Measurements from ENCODE around the gene ARHGAP26. TPM values are rescaled to one million over a fixed set of nuclear protein-coding genes. Genes with fewer than 3 reads are reported as not detected.

Gene ARHGAP26
- total RNA-seq, 1 experiment from 2014 or later: 79.8 TPM

DNA sequence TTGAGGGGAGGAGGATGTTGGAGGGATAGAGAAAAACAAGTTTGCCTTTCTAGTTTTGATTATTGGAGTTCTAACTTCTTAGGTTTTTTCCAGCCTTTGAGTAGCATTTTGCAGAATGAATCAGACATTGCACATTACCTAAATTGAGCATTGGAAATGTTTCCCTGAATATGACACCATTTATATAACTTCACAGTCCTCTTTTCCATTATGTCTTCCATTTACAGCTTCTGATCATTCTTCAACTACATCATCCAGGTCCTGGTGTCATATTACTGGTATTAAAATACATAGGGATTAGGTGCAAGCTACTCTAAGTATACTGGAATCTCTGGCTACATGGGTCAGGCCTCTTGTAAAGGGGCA, 286.1 kb downstream of the ARHGAP26 start:
- Histone ChIP-seq H3K36me3 (ENCODE audit: control insufficient read depth, insufficient read depth, low read length) (no peaks in the 10 kb centered on the region; the same call in none of the 2 replicates), H3K4me3 (ENCODE audit: low read depth, low read length) (no peak overlapping the region), H3K4me1 (0 out of 2 replicates have a peak, but pooled peaks cover 5% of the 10 kb centered on the region), H3K9me3 (no peaks in the 10 kb centered on the region), H3K27me3 (replicated peaks; ENCODE audit: control insufficient read depth, insufficient read depth, low read length) (no peaks in the 10 kb centered on the region)
- CTCF ChIA-PET: no interaction called here
- Mint-ChIP-seq H3K4me1 (ENCODE audit: low read depth, unreplicated experiment) (peaks cover 6% of the 10 kb centered on the region), H3K36me3 (ENCODE audit: insufficient read depth, unreplicated experiment) (peaks cover 66% of the 10 kb centered on the region), H3K27ac (ENCODE audit: unreplicated experiment) (no peak overlapping the region), H3K4me3 (ENCODE audit: unreplicated experiment) (no peak overlapping the region), H3K27me3 (ENCODE audit: insufficient read depth, unreplicated experiment) (no peaks in the 10 kb centered on the region), H3K9me3 (ENCODE audit: unreplicated experiment) (no peaks in the 10 kb centered on the region)
- intact Hi-C loops (cut with micrococcal nuclease; ENCODE audit: unreplicated experiment): no loop called here
- TF ChIP-seq, protein P1, sequence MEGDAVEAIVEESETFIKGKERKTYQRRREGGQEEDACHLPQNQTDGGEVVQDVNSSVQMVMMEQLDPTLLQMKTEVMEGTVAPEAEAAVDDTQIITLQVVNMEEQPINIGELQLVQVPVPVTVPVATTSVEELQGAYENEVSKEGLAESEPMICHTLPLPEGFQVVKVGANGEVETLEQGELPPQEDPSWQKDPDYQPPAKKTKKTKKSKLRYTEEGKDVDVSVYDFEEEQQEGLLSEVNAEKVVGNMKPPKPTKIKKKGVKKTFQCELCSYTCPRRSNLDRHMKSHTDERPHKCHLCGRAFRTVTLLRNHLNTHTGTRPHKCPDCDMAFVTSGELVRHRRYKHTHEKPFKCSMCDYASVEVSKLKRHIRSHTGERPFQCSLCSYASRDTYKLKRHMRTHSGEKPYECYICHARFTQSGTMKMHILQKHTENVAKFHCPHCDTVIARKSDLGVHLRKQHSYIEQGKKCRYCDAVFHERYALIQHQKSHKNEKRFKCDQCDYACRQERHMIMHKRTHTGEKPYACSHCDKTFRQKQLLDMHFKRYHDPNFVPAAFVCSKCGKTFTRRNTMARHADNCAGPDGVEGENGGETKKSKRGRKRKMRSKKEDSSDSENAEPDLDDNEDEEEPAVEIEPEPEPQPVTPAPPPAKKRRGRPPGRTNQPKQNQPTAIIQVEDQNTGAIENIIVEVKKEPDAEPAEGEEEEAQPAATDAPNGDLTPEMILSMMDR (IDR thresholded peaks at IDR 0.05; ENCODE audit: insufficient read depth in 1 of 2, low read depth in 1 of 2, low read length in 1 of 2, severe bottlenecking in 1 of 2, unreplicated experiment in 1 of 2): no peak
- BruUV-seq (replicated peaks): no TSS peak
- POLR2A ChIA-PET: no interaction called here
- DNase-seq: no peak

DNA sequence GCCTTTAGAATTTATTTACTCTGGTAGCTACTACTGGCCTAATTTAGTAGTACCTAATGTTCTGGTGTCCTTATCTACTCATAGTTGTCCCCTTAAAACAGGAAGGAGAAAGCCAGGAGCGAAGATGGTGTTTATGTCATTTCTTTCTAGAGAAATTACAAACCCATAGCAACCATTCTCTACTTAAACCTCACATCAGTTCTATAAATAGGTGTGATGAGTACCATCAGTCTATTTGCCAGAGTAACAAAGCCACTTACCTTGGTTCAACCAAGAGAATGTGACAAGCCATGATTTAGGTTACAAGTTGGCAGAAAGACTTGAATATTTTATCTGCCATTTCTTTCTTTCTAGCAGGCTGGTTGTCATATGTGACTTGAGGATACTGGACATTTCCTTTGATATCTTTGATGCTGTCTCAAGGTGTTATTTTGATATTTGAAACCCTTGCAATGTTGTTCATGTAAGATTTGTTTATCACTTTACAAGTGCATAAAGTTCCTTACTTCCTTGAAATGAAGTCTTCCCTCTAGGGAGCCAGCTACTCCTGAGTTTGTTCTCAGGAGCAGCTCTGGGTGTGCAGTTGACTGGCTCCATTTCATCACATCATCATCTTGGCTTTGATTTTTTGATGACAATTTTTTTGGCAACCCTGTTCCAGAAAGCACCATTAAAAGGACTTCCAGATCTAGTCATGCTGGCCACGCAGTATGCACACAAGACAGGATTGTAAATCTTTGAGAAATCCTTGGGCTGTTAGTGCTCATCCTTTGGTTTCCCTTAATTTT, 286.8 kb downstream of the ARHGAP26 start:
- no peaks in the 10 kb centered on the region for H3K27me3 Mint-ChIP-seq (ENCODE audit: insufficient read depth, unreplicated experiment)
- Histone ChIP-seq H3K9me3 (no peaks in the 10 kb centered on the region), H3K4me3 (ENCODE audit: low read depth, low read length) (no peak overlapping the region), H3K27me3 (replicated peaks; ENCODE audit: control insufficient read depth, insufficient read depth, low read length) (no peaks in the 10 kb centered on the region), H3K4me1 (no peaks in the 10 kb centered on the region), H3K36me3 (ENCODE audit: control insufficient read depth, insufficient read depth, low read length) (no peaks in the 10 kb centered on the region; the same call in none of the 2 replicates)
- no peak overlapping the region for H3K4me3 Mint-ChIP-seq (ENCODE audit: unreplicated experiment)
- no TSS peak for BruUV-seq (replicated peaks)
- TF ChIP-seq, protein P1 (IDR thresholded peaks at IDR 0.05; ENCODE audit: insufficient read depth in 1 of 2, low read depth in 1 of 2, low read length in 1 of 2, severe bottlenecking in 1 of 2, unreplicated experiment in 1 of 2): no peak
- DNase-seq: no peak
- peaks cover 66% of the 10 kb centered on the region for H3K36me3 Mint-ChIP-seq (ENCODE audit: insufficient read depth, unreplicated experiment)
- no peaks in the 10 kb centered on the region for H3K9me3 Mint-ChIP-seq (ENCODE audit: unreplicated experiment)
- intact Hi-C loops (cut with micrococcal nuclease; ENCODE audit: unreplicated experiment): no loop called here
- POLR2A ChIA-PET: no interaction called here
- H3K4me1 Mint-ChIP-seq (ENCODE audit: low read depth, unreplicated experiment): no peaks in the 10 kb centered on the region
- H3K27ac Mint-ChIP-seq (ENCODE audit: unreplicated experiment): no peak overlapping the region
- CTCF ChIA-PET: no interaction called here

DNA sequence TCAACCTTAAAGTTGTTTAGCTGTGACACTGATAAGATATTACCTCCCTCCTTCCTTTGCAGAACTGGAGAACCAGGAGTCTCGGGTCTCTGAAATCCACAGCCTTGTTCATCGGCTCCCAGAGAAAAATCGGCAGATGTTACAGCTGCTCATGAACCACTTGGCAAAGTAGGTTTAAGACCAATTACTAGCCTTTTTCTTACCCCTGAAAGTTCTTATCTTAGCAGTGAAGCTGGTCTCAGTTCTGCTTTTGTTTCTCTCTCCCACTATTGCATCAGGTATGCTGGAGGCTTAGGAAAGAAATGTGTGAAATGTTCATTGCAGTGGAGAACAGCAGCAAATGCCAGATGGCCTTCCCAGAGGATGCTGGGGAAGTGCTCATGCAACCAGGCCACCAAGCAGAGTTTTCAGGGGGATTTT, 287.4 kb downstream of the ARHGAP26 start:
- H3K9me3 Mint-ChIP-seq (ENCODE audit: unreplicated experiment): no peaks in the 10 kb centered on the region
- no peak overlapping the region for H3K4me3 ChIP-seq (ENCODE audit: low read depth, low read length)
- H3K4me1 Mint-ChIP-seq (ENCODE audit: low read depth, unreplicated experiment): no peaks in the 10 kb centered on the region
- H3K36me3 ChIP-seq (ENCODE audit: control insufficient read depth, insufficient read depth, low read length): no peaks in the 10 kb centered on the region; the same call in none of the 2 replicates
- H3K27me3 ChIP-seq (replicated peaks; ENCODE audit: control insufficient read depth, insufficient read depth, low read length): no peaks in the 10 kb centered on the region
- H3K4me1 ChIP-seq: no peaks in the 10 kb centered on the region
- no peaks in the 10 kb centered on the region for H3K27me3 Mint-ChIP-seq (ENCODE audit: insufficient read depth, unreplicated experiment)
- BruUV-seq (replicated peaks): no TSS peak
- ChIA-PET POLR2A (no interaction called here), CTCF (no interaction called here)
- no peak overlapping the region for H3K27ac Mint-ChIP-seq (ENCODE audit: unreplicated experiment)
- H3K36me3 Mint-ChIP-seq (ENCODE audit: insufficient read depth, unreplicated experiment): peaks cover 69% of the 10 kb centered on the region
- TF ChIP-seq, protein P1 (IDR thresholded peaks at IDR 0.05; ENCODE audit: insufficient read depth in 1 of 2, low read depth in 1 of 2, low read length in 1 of 2, severe bottlenecking in 1 of 2, unreplicated experiment in 1 of 2): no peak
- H3K9me3 ChIP-seq: no peaks in the 10 kb centered on the region
- intact Hi-C loops (cut with micrococcal nuclease; ENCODE audit: unreplicated experiment): no loop called here
- H3K4me3 Mint-ChIP-seq (ENCODE audit: unreplicated experiment): no peak overlapping the region
- peak in 1 of 2 experiments; percentile 10 for DNase-seq
